ENCODE results near the gene SUGCT.
"Not testable (repeated sequence)": the region's sequence is repeated elsewhere in the genome, so short reads cannot be mapped to it uniquely, and the experiment has no call there.

SUGCT gene

GRCh38 chr7:40139891-40140290 lies 5.1 kb downstream of the SUGCT start:
- DNase-seq (ENCODE audit: low read depth) = not testable (repeated sequence)

GRCh38 chr7:40141916-40142315 lies 7.1 kb downstream of the SUGCT start:
- not testable (repeated sequence) for DNase-seq (ENCODE audit: low read depth)

GRCh38 chr7:40145596-40146130 lies 10.9 kb downstream of the SUGCT start:
- DNase-seq (ENCODE audit: low read depth) = not testable (repeated sequence)

GRCh38 chr7:40147371-40148246 lies 12.8 kb downstream of the SUGCT start:
- DNase-seq (ENCODE audit: low read depth) = no peak

GRCh38 chr7:40148247-40148580 lies 13.4 kb downstream of the SUGCT start:
- DNase-seq (ENCODE audit: low read depth) = not testable (repeated sequence)

- no peak for DNase-seq (ENCODE audit: low read depth)
Measured at GRCh38 chr7:40148671-40149070, 13.9 kb downstream of the SUGCT start.

- no peak for DNase-seq (ENCODE audit: low read depth)
Measured at GRCh38 chr7:40151504-40151903, 16.7 kb downstream of the SUGCT start.

- no peak for DNase-seq (ENCODE audit: low read depth)
Measured at GRCh38 chr7:40156988-40157387, 22.2 kb downstream of the SUGCT start.

- DNase-seq (ENCODE audit: low read depth) = no peak
Measured at GRCh38 chr7:40162516-40162915, 27.7 kb downstream of the SUGCT start.

GRCh38 chr7:40165216-40165615 lies 30.4 kb downstream of the SUGCT start:
- no peak for DNase-seq (ENCODE audit: low read depth)

- no peak for DNase-seq (ENCODE audit: low read depth)
Measured at GRCh38 chr7:40167291-40167690, 32.5 kb downstream of the SUGCT start.

- DNase-seq (ENCODE audit: low read depth) = not testable (repeated sequence)
Measured at GRCh38 chr7:40168266-40168665, 33.5 kb downstream of the SUGCT start.

- not testable (repeated sequence) for DNase-seq (ENCODE audit: low read depth)
Measured at GRCh38 chr7:40173121-40173520, 38.3 kb downstream of the SUGCT start.

- DNase-seq (ENCODE audit: low read depth) = not testable (repeated sequence)
Measured at GRCh38 chr7:40175256-40175655, 40.5 kb downstream of the SUGCT start.

GRCh38 chr7:40175725-40176510 lies 41.1 kb downstream of the SUGCT start:
- no peak for DNase-seq (ENCODE audit: low read depth)

- DNase-seq (ENCODE audit: low read depth) = no peak
Measured at GRCh38 chr7:40177071-40177470, 42.3 kb downstream of the SUGCT start.

- DNase-seq (ENCODE audit: low read depth) = no peak
Measured at GRCh38 chr7:40182452-40182851, 47.6 kb downstream of the SUGCT start.

GRCh38 chr7:40186586-40186985 lies 51.8 kb downstream of the SUGCT start:
- DNase-seq (ENCODE audit: low read depth) = no peak

- DNase-seq (ENCODE audit: low read depth) = no peak
Measured at GRCh38 chr7:40192036-40192435, 57.2 kb downstream of the SUGCT start.

GRCh38 chr7:40194745-40195144 lies 59.9 kb downstream of the SUGCT start:
- DNase-seq (ENCODE audit: low read depth) = no peak

GRCh38 chr7:40197527-40197926 lies 62.7 kb downstream of the SUGCT start:
- DNase-seq (ENCODE audit: low read depth) = no peak

- no peak for DNase-seq (ENCODE audit: low read depth)
Measured at GRCh38 chr7:40199076-40199802, 64.4 kb downstream of the SUGCT start.

Data from stimulated activated CD8-positive, alpha-beta memory T cell treated with anti-CD3 and anti-CD28 coated beads, Interleukin-15, amount 100 ng/mL, for 24 hours (primary cell).